H1 (cell line): ENCODE results near the gene ACTN2. TPM values are rescaled to one million over a fixed set of nuclear protein-coding genes. Genes with fewer than 3 reads are reported as not detected.

Experiments used
- ASH2L ChIP-seq: fragments of 200-600, 300-600 bp; sonication (generic); IDR thresholded peaks from one replicate; pipeline ENCODE4 v1.7.1; 2017; ENCODE audit warnings: low read length
- CEBPB ChIP-seq: IDR thresholded peaks from 2 replicates; pipeline ENCODE4 v1.6.1; 2012; ENCODE audit warnings: low read depth, low read length
- CHD2 ChIP-seq: IDR thresholded peaks from 2 replicates; pipeline ENCODE4 v1.6.1; 2012; ENCODE audit warnings: low read length, improper control_type of control experiment
- E2F6 ChIP-seq: IDR thresholded peaks from 2 replicates; pipeline ENCODE4 v1.6.1; 2012; ENCODE audit warnings: inconsistent platforms
- FOSL1 ChIP-seq: IDR thresholded peaks from 2 replicates; pipeline ENCODE4 v1.6.1; 2011; ENCODE audit warnings: mild to moderate bottlenecking, low read depth, low read length, moderate library complexity; ENCODE audit not compliant: insufficient read depth
- GABPA ChIP-seq: IDR thresholded peaks from 2 replicates; pipeline ENCODE4 v1.6.1; 2011; ENCODE audit warnings: mild to moderate bottlenecking, low read length, moderate library complexity, borderline replicate concordance; ENCODE audit not compliant: insufficient read depth
- KDM4A ChIP-seq: IDR thresholded peaks from one replicate; pipeline ENCODE4 v1.7.1; 2012; ENCODE audit warnings: low read depth, mild to moderate bottlenecking, moderate library complexity, low read length, inconsistent platforms; ENCODE audit not compliant: severe bottlenecking
- POLR2A ChIP-seq, 2 experiments: IDR thresholded peaks; 1 replicate in 1 of 2; 2 replicates in 1 of 2; pipeline ENCODE4 v1.6.1; 2011; ENCODE audit warnings: low read depth in 2 of 2, low read length in 2 of 2, mild to moderate bottlenecking in 2 of 2; ENCODE audit errors: control extremely low read depth in 1 of 2
- RBBP5 ChIP-seq: IDR thresholded peaks from 2 replicates; pipeline ENCODE4 v1.7.1; 2012; ENCODE audit warnings: low read depth, mild to moderate bottlenecking, inconsistent platforms, low read length, moderate library complexity, borderline replicate concordance
- SAP30 ChIP-seq: fragments of 300-600 bp; sonication (generic); IDR thresholded peaks from 2 replicates; pipeline ENCODE4 v1.7.1; 2012; ENCODE audit warnings: low read length, moderate library complexity, mild to moderate bottlenecking, inconsistent platforms; ENCODE audit not compliant: insufficient read depth, insufficient replicate concordance
- SIN3A ChIP-seq, 2 experiments: IDR thresholded peaks in 1 of 2; conservative IDR thresholded peaks in 1 of 2; 2 replicates each; pipeline ENCODE4 v1.6.1; 2011 to 2012; ENCODE audit warnings: low read length in 2 of 2, improper control_type of control experiment in 1 of 2, low read depth in 1 of 2, mild to moderate bottlenecking in 1 of 2
- SP2 ChIP-seq: IDR thresholded peaks from 2 replicates; pipeline ENCODE4 v1.6.1; 2012; ENCODE audit warnings: mild to moderate bottlenecking, low read length, inconsistent platforms
- TAF1 ChIP-seq: IDR thresholded peaks from 2 replicates; pipeline ENCODE4 v1.6.1; 2011; ENCODE audit warnings: mild to moderate bottlenecking, low read depth, low read length
- TAF7 ChIP-seq: optimal IDR thresholded peaks from 2 replicates; pipeline ENCODE3; 2011; ENCODE audit warnings: low read depth, mild to moderate bottlenecking, inconsistent platforms, low read length, moderate library complexity, borderline replicate concordance
- TBP ChIP-seq: IDR thresholded peaks from 2 replicates; pipeline ENCODE4 v1.6.1; 2011; ENCODE audit warnings: low read depth, low read length, improper control_type of control experiment
- polyA plus RNA-seq, 7 experiments: library from polyadenylated mRNA; depleted of rRNA in 3 of 7; stranded (reverse) in 5 of 7; unstranded in 2 of 7; fragments of >200 nt in 5 of 7; fragments of 200-250 nt in 2 of 7; gene quantifications; 1 replicate in 5 of 7; 2 replicates in 1 of 7; 4 replicates in 1 of 7; pipeline versions ENCODE4 v1.2.1 to v1.2.3, GENCODE V29; 2011 to 2013; ENCODE audit warnings: missing spikeins in 2 of 7, mixed read lengths in 2 of 7
- total RNA-seq: library from RNA; stranded (reverse); fragmentation: NEBNext Ultra II Directional; extraction: Animal tissue kit (Norgen Biotek cat#: 25700); gene quantifications from 2 replicates; pipeline ENCODE4 v1.2.1, GENCODE V29; 2021
- TF ChIP-seq, protein P1 (sequence below): IDR thresholded peaks from 2 replicates; pipeline ENCODE4 v1.6.1; 2012; ENCODE audit warnings: inconsistent platforms

ACTN2 gene
- total and polyA plus RNA-seq, 2 of the 8 experiments (the other 6 are each of a cell fraction or from before 2014, with no cell fraction given) = 1.9 to 4.1 TPM

GRCh38 chr1:236795035-236795756 is 108.9 kb downstream of the ACTN2 start, which contains the start of gene MTR (continued):
- TF ChIP-seq SAP30 (no peak), SIN3A (conservative IDR thresholded peaks at IDR 0.05 in 1 of 2, IDR thresholded peaks at IDR 0.05 in 1 of 2; ENCODE audit: low read depth in 1 of 2, low read length in 2 of 2) (peak; percentile 43 to 78; a peak in 3 of 4 replicates), GABPA (peak; percentile 86; the same call in 1 of the 2 replicates), TAF1 (peak; percentile 92), E2F6 (peak; percentile 96), KDM4A (peak; percentile 99), SP2 (peak; percentile 63), CEBPB (no peak), TBP (peak; percentile 86), FOSL1 (no peak), ASH2L (peak; percentile 92), CHD2 (peak; percentile 89), POLR2A (IDR thresholded peaks at IDR 0.05; ENCODE audit: control extremely low read depth in 1 of 2, low read depth in 2 of 2, low read length in 2 of 2) (peak in 1 of 2 experiments; percentile 91; a peak in 2 of 3 replicates), TAF7 (peak; percentile 37), RBBP5 (peak; percentile 81)
- TF ChIP-seq, protein P1, sequence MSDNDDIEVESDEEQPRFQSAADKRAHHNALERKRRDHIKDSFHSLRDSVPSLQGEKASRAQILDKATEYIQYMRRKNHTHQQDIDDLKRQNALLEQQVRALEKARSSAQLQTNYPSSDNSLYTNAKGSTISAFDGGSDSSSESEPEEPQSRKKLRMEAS = peak; percentile 91
- TF ChIP-seq, all 59 proteins: peak for 21
